NCI-H748 treated with DMSO at 0.1 percent for 48 hours (cell line): ENCODE measurements around the gene RHBDL3.

Experiments
- DNase-seq: peaks from one replicate; lab custom pipeline; 2025; lab: John Stamatoyannopoulos, UW

RHBDL3 gene

DNA sequence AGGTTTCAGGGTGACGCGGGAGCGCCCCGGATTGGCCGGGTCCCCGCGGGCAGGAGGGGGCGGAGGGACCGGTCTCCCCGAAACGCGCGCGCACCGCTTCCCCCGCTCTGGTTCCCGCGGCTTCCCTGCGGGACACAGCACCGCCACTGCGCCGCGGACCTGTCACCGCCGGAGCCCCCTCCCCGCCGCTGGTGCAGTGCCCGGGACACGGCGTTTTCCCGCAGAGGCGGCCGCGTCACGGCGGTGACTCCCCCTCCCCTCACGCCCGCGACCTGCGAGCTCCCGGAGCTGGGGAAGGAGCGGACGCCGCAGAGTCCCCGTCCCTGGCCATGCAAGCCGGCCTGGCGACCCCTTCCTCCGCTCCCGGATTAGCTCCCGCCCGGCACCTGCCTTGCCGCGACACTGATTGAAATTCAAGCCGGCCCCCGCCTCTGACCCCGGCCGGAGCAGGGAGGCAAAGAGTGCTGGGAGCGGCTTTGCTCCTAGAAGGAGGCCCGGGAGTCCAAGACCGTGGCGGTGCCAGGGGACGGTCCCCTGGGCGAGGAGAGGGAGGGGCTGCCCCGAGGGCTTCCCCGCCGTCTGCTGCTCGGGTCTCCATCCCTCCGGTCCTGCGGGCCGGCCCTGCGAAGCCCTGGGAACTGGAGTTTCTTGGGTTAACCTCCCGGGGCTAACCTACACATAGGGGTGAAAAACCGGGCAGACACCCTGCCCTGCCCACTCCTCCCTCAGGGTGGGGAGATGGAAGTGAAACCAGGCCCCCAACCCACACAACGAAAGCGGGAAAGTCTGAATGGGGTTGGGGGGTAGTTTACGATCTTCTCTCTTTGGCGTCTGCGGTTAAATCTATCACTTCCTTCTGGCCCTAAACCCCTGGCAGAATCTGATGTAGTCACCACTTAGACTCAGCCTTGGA lies 1.0 kb downstream of the RHBDL3 start:
- DNase-seq: peak; percentile 6

DNA sequence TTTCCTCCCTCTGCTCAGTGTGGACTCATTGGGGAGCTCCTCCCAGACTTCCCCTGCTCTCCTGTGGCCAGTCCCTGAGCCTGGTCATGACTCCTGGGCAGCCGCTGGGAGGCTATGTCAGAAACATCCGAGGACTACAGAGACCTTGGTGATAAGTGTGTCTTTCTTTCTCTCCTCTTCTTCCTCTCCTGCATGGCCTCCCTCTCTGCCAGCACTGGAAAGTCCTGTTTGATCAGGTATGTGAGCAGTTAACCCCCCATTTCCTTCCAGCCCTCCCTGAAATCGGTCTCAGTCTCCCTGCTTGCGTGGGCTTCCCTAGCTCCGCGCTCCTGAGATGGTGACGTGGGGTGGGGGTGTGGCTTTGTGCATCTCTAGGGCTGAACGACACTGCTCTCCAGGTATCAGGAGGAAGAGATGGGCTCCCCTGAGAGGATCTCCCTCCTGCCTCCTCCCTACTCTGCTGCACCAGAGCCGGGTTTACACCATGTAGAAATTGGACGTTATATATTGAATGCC lies 2.1 kb downstream of the RHBDL3 start:
- peak; percentile 18 for DNase-seq

DNA sequence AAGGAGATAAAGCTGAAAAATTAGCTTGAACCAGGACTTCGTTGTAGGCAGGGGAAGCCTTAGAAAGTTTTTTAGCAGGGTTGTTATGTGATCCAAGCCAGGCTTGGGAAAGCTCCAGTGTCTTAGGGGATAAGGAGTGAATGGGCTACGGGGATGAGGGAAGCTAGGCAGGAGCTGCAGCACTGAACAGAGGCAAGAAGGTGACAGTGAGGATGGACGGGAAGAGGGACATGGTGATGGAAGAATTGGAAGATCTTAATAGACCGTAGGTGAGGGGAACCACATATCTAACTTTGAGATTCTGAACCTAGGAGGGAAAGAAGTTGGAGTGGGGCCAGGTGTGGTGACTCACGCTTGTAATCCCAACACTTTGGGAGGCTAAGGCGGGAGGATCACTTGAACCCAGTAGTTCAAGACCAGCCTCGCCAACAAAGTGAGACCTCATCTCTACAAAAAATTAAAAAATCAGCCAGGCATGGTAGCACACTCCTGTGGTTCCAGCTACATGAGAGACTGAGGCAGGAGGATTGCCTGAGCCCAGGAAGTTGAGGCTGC lies 3.2 kb downstream of the RHBDL3 start:
- no peak for DNase-seq

DNA sequence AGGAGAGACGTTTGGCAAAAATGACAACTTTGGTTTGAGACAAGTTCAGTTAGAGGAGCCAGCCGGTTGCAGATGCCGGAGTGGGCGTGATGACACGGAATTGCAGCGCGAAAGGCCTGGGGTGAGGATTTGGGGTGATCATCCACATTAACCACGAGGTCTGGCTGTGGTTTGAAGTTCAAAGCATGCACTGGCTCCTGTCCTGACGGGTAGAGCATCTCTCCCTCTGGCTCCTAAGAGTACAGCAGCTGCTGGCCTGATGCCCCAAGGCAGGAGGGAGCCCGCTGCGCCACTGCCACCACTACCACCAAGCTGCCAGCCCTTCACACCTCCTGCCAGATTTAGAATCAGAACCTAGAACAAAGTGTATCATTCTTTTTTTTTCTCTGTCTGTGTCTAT lies 3.7 kb downstream of the RHBDL3 start:
- no peak for DNase-seq

DNA sequence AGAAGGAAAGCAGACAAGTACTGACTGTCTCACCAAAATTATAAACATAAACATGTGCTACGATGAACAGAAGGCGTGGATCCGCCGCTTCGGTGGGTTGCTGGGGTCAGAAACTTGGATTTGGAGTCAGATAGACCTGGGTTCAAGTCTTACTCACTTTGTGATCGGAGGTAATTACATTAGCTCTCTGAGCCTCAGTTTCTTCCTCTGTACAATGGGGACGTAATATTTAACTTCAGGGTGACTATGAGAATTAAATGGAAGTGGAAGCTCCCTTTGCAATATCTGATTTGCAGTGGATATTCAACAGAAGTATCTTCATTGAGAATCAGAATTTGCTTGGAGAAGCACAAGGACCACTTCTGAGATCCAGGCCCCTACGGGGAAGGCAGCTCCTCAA lies 6.2 kb downstream of the RHBDL3 start:
- no peak for DNase-seq

DNA sequence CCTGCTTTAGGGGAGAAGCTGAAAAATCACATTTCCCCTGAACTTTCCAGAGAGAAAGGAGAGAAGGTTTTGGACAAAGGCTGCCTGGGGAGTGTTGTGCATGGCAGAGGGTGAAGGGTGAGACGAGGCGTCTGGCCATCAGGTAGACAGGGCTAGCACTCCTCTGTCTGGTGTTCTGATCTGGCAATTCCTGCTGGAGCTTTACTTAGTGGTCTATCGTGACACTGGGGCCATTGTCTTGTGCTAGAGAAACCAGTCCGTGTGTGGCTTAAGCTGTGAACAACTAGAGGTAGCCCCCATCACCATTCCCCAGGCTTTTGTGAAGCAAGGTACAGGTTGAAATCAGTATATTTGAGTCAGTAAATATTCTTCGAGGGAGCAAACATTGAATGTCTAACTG lies 8.5 kb downstream of the RHBDL3 start:
- DNase-seq: no peak

DNA sequence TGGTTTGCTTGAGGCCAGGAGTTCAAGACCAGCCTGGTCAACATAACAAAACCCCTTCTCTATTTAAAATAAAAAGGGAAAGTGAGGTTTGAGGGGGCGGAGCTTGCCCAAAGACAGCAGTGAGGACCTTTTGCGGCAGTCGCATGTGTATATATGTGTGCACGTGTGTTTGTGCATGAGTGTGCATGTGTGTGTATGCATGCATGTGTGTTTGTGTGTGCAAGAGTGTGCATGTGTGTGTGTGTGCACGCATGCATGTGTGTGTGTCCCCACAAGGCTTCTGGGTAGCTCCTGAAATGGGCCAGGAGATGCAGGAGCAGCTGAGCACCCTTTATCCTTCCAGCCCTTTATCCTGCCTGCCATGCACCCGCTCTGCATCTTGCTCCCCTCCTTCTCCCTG lies 9.0 kb downstream of the RHBDL3 start:
- no peak for DNase-seq

DNA sequence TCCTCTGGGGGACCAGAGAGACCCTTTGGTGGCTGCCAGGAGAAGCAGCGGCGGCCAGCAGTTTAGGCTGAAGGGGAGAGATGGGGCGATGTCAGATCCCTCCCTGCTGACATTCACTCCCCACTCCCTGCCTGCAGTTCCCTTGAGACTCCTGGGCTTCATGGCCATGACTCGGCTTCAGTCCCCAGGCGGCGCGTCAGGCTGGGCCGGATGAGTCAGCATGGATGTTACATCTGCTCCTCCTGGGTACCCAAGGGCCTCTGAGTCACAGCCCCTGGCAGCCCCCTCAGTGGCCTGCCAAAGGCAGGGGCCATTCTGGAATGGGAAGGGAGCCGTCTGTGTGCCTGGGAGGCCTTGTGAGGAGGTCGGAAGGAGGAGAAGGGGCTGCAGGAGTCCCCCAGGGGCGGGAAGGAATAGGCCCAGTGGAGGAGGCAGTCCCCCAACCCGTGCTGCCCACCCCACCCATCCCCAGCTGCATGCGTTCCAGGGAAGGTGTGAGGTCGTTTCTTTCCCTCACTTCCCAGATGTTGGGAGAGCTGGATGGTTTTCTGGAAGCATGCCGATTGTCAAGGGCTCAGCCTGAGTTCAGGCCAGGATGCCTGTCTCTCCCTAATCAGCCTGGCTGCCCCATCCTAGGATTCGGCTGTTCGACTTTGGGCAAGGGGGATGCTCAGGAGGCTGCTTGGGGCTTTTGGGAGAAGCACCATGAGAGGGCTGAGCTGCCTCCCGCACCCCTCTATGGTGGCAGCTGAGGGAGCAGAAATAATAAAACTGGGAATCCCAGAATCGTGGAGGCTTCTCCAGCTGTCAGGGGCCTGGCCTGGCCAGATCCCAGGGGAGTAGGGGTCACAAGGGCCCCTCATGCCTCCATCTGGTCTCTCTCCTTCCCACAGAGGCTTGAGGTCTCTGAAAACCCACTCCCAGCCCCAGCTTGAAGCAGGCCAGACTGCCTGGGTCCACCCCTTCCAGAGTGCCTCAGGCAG lies 9.7 kb downstream of the RHBDL3 start:
- no peak for DNase-seq

DNA sequence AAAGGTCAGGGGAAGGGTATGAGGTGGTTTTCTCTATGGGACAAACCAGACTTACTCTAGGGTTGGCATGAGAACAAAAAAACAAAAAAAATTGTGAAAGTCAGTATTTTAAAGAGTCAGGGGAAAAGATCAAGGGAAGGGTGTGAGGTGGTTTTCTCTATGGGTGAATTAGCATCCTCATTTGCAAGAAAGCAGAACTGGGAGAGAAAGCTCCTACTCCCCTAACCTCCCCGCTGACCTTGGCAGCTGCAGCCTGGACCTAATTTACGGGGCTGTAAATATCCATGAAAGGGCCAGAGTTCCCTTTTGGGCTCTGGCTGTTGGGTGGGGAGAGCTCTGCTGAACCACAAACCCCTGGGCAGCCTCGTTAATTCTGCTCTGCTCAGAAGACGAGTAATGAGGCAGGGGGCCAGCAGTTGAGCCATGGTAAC lies 10.6 kb downstream of the RHBDL3 start:
- DNase-seq: no peak

DNA sequence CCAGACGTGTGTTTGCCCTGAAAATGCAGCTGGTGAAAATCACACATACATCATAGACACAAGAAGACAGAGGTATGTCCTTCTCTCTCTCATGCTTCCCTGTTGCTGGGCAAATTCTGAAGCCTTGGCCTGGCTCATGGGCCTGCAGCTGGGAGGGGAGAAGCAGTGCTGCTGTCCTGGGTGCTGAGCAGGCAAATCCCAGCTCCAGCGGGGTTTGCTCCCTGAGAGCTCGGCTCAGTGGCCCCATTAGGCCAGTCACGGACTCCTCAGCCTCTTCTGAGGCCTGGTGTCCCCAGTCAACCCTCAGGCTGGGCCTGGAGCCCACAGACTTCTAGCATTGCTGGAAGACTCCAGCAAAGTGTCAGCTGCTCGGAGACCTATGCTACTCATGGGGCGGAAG lies 11.7 kb downstream of the RHBDL3 start:
- no peak for DNase-seq

DNA sequence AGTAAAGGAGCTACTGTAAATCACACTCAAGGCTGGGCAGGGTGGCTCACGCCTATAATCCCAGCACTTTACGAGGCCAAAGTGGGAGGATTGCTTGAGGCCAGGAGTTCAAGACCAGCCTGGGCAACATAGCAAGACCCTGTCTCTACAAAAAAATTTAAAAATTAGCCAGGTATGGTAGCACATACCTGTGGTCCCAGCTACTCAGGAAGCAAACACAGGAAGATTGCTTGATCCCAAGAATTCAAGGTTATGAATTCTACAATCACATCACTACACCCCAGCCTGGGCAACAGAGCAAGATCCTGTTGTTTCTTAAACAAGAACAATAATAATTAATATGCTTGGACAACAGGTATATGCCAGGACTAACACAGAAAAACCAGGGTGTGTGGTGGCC lies 13.2 kb downstream of the RHBDL3 start:
- no peak for DNase-seq

DNA sequence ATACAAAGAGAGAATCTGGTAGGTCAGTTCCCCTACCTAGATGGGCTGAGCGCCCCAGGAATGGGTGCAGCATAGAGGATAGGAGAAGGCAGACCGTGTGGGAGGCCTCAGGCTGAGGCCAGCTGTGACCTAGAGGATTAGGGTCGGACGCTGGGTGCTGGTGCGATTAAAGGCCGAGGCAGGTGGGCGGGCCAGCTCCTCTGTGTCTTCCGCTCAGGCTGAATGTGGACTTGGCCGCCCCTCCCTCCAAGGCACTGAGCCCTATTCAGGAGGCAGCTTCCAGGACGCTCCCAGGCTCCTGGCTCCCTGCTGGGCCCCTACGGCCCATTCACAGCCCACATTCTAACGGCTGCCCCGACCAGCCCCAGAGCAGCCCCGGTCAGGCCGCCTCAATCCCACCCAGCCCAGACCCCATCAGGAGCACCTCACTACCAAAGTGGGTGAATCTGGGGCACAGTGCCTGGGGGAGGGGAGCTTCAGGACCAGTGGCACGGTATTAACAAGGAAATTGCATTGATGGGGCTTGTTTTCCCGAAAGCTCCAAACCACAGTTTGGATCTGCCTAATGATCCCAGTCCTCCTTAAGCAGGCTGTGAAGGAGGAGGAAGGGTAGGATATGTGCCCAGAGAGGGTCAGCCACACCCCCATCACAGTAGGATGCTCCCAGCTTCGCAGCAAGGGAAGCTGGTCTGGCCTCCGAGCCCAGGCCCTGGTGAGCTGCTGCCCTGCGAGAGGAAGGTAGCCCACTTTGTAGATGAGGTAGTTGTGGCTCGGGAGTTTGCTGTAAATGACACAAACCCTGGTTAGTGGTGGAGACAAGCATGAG lies 14.5 kb downstream of the RHBDL3 start:
- DNase-seq: no peak

DNA sequence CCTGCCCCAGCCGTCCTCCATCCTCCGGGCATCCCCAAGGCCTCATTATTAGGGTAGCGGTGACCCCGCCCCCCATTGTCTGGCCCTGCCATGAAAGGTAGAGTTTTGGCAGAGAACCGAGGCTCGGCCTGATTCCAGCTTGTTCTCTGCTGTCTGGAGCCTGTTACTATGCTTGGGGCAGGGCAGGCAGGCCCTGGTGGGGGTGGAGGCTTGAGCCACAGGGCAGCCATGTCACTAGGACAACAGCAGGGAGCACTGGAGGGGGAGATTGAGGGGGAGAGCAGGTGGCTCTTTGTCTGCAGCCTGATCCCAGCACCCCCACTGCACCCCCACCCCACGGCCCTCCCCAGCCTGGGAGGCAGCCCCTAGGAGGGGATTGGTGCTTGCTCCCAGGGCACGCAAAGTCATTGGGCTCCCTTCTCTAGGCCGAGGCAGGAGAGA lies 15.4 kb downstream of the RHBDL3 start:
- no peak for DNase-seq

DNA sequence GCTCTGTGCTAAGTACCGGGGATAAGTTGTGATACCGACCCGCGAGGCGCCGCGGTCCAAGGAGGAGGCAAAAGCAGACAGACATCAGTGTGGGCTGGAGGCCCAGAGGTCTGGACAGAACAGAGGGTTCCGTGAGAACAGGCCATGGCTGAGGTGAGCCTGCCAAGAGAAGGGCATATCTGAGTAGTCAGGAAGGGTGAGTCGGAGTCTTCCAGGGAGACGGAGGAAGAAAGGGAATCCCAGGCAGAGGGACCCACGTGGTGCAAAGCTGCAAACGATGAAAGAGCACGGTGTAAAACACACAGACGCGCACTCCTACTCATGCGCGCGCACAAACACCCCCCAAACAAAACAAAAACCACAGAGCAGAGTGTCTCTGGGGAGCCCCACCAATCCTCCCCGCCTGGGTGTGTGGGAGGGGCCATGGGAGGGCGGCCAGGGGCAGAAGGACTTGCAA lies 18.1 kb downstream of the RHBDL3 start:
- DNase-seq: no peak

DNA sequence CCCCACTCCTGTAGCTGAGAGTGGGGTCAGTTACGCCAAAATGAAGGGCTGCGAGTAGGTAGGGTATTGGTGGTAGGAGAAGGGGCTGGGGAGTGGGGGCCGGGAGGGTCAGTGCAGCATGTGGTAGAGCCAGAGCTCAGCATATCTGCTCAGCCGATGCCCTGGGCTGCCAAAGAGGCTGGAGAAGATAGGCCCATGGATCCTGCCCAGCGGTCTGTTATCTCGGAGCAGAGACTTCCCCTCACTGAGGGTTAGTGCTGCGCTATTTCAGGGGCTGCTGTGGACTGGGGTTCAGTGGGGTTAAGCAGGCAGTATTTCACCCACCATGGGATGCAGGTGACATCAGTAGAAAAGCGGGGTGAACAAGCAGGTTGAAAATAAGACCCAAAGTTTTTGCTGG lies 19.7 kb downstream of the RHBDL3 start:
- DNase-seq: no peak

DNA sequence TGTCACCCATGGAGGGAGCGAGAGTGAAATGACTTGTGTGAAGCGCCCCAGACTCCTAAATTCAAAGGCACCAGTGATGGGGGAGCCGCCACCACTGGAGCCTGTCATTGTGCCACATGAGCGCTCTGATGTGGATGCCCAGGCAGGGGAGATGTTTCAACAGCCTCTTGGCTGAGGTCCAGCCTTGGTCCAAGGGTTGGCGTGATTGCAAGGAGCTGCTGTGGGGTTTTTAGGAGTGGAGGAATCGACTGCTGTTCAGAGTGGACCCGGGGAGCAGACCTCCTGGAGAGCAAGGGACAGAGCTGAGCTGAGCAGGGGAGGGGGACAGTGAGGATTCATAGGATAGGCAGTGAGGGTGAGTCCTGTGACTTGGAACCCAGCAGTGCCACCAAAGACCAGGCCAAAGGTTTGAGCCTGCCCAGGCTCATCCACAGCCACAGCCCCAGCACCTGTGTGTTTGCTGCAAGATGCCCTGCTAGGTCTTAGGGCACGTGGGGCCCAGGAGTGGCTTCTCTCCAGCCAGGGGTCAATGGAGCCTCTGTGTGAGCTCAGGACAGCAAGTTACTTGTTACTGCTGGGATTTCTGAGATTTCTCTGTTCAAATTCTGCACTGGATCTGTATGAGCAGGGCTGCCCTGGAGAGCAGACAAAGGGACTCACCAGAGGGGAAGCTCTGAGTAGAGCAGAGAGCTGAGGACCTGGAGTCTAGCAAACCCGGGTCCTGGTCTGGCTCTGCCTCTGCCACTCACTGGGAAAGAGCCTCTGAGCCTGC lies 20.3 kb downstream of the RHBDL3 start:
- DNase-seq: no peak

DNA sequence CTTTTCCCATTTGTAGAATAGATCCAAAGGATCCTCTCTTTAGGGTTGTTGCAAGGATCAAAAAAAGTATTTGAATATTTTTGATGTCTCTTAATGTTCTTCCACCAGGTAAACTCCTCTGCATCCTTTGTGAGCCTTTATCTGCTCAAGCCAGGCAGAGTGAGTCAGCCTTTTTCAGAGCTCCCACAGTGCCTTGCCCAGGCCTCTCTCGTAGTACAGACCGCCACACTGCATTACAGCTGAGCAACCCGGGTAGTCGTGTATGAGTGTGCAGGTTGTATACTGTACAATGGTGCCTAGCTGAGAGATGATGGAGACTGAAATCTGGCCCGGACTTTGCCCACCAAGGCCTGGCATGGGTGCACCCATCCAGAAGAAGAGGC lies 20.9 kb downstream of the RHBDL3 start:
- no peak for DNase-seq

DNA sequence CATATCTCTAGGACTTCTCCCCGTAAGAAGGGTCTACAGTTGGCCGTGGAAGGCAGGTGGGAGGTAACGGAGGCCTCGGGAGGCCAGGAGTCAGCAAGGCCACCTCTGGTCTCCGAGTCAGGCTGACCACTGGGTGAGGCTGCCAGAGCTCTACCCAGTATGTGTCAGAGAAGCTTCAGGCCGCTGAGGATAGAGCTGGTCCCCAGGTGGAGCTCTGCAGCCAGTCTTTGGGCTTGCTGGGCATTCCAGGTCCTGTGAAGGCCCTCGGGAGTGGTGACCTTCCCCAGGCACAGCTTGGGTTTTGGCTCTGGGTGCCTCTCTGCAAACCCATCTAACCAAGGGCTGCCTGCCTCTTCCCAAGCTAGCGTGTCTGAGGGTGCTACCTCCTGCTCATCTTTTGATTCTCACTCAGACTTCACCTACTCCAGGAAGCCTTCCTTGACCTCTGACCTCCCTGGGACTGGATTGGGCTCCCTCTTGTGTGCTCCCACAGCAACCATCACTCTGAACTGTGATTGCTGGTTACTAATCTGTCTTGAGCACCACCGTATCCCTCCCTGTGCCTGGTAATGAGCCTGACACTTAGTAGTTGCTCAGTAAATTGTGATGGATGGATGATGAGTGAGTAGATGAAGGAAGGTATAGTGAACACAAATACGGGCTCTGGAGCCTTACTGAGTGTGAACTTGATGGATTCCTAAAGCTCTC lies 22.3 kb downstream of the RHBDL3 start:
- DNase-seq: no peak

DNA sequence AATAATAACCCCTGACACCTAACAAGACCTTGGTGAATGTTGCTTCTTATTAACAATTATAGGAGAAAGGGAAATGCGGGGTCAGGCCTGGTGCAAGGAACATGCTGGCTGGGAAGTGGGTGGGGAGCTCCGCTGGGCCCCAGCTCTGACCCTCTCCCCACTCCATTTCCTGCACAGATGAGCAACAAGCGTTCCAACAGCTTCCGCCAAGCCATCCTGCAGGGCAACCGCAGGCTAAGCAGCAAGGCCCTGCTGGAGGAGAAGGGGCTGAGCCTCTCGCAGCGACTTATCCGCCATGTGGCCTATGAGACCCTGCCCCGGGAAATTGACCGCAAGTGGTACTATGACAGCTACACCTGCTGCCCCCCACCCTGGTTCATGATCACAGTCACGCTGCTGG lies 23.0 kb downstream of the RHBDL3 start:
- no peak for DNase-seq
